H9 (cell line): Measurements from ENCODE around the gene ALG12. TPM values are rescaled to one million over a fixed set of nuclear protein-coding genes. Genes with fewer than 3 reads are reported as not detected.

Experiments
- DNase-seq: peaks from one replicate; pipeline ENCODE4 v3.0.0-alpha.2; 2017
- H2AFZ ChIP-seq: one replicate; pipeline ENCODE4 v1.6.1; 2013; ENCODE audit warnings: mild to moderate bottlenecking, low read length, control low read depth, moderate library complexity
- H2AK5ac ChIP-seq: 2 replicates; pipeline ENCODE4 v1.6.1; 2013; ENCODE audit warnings: low read length, control low read depth, mixed read lengths; ENCODE audit not compliant: insufficient read length
- H2BK120ac ChIP-seq: one replicate; pipeline ENCODE4 v1.6.1; 2013; ENCODE audit warnings: low read depth, mild to moderate bottlenecking, low read length, control low read depth, inconsistent platforms; ENCODE audit not compliant: poor library complexity, severe bottlenecking
- H2BK12ac ChIP-seq: 2 replicates; pipeline ENCODE4 v1.6.1; 2013; ENCODE audit warnings: low read length, control low read depth, mixed read lengths, low read depth; ENCODE audit not compliant: insufficient read length
- H2BK15ac ChIP-seq: 2 replicates; pipeline ENCODE4 v1.6.1; 2013; ENCODE audit warnings: low read depth, low read length, control low read depth
- H2BK20ac ChIP-seq: one replicate; pipeline ENCODE4 v1.6.1; 2013; ENCODE audit warnings: low read depth, mild to moderate bottlenecking, low read length, control low read depth, inconsistent platforms; ENCODE audit not compliant: poor library complexity, severe bottlenecking
- H2BK5ac ChIP-seq: 2 replicates; pipeline ENCODE4 v1.6.1; 2013; ENCODE audit warnings: low read length, control low read depth, mixed read lengths; ENCODE audit not compliant: insufficient read length
- H3K14ac ChIP-seq: 2 replicates; pipeline ENCODE4 v1.6.1; 2013; ENCODE audit warnings: low read length, control low read depth; ENCODE audit not compliant: insufficient read depth
- H3K18ac ChIP-seq: 2 replicates; pipeline ENCODE4 v1.6.1; 2013; ENCODE audit warnings: low read depth, mild to moderate bottlenecking, mixed read lengths, low read length, control low read depth; ENCODE audit not compliant: insufficient read length
- H3K23ac ChIP-seq: 2 replicates; pipeline ENCODE4 v1.6.1; 2013; ENCODE audit warnings: low read length, control low read depth, mixed read lengths, low read depth; ENCODE audit not compliant: insufficient read length
- H3K23me2 ChIP-seq: 2 replicates; pipeline ENCODE4 v1.6.1; 2013; ENCODE audit warnings: low read depth, mild to moderate bottlenecking, mixed read lengths, low read length, control low read depth; ENCODE audit not compliant: insufficient read length, poor library complexity, severe bottlenecking
- H3K27ac ChIP-seq: 2 replicates; pipeline ENCODE4 v1.5.1; 2013; ENCODE audit warnings: low read length, control low read depth, mixed read lengths, low read depth; ENCODE audit not compliant: insufficient read length
- H3K27me3 ChIP-seq: 2 replicates; pipeline ENCODE4 v1.6.1; 2013; ENCODE audit warnings: low read length, control low read depth, inconsistent platforms; ENCODE audit not compliant: insufficient read depth
- H3K4ac ChIP-seq: 2 replicates; pipeline ENCODE4 v1.6.1; 2013; ENCODE audit warnings: low read depth, mild to moderate bottlenecking, control low read depth, inconsistent platforms, low read length, moderate library complexity
- H3K4me1 ChIP-seq: 2 replicates; pipeline ENCODE4 v1.6.1; 2013; ENCODE audit warnings: low read length, control low read depth, inconsistent platforms; ENCODE audit not compliant: insufficient read depth
- H3K4me2 ChIP-seq: 2 replicates; pipeline ENCODE4 v1.6.1; 2013; ENCODE audit warnings: low read length, control low read depth, mixed read lengths; ENCODE audit not compliant: insufficient read length, insufficient read depth
- H3K56ac ChIP-seq: 2 replicates; pipeline ENCODE4 v1.6.1; 2013; ENCODE audit warnings: low read depth, mild to moderate bottlenecking, mixed read lengths, low read length, control low read depth; ENCODE audit not compliant: insufficient read length
- H3K79me1 ChIP-seq: 2 replicates; pipeline ENCODE4 v1.6.1; 2013; ENCODE audit warnings: low read depth, mild to moderate bottlenecking, moderate library complexity, low read length, control low read depth, inconsistent platforms; ENCODE audit not compliant: insufficient read depth, poor library complexity, severe bottlenecking
- H3K79me2 ChIP-seq: 2 replicates; pipeline ENCODE4 v1.6.1; 2013; ENCODE audit warnings: low read length, control low read depth, inconsistent platforms; ENCODE audit not compliant: insufficient read depth
- H3K9ac ChIP-seq: 2 replicates; pipeline ENCODE4 v1.6.1; 2013; ENCODE audit warnings: low read length, control low read depth, mixed read lengths; ENCODE audit not compliant: insufficient read length; ENCODE audit errors: extremely low read depth
- H3K9me3 ChIP-seq: one replicate; pipeline ENCODE4 v1.6.1; 2013; ENCODE audit warnings: low read depth, low read length, inconsistent platforms; ENCODE audit not compliant: control insufficient read depth
- H3T11ph ChIP-seq: one replicate; pipeline ENCODE4 v1.6.1; 2013; ENCODE audit warnings: mild to moderate bottlenecking, low read length, control low read depth, inconsistent platforms
- H4K20me1 ChIP-seq: one replicate; pipeline ENCODE4 v1.6.1; 2013; ENCODE audit not compliant: control insufficient read depth, insufficient read length, insufficient read depth
- H4K5ac ChIP-seq: 2 replicates; pipeline ENCODE4 v1.6.1; 2013; ENCODE audit warnings: low read depth, mild to moderate bottlenecking, mixed read lengths, low read length, control low read depth; ENCODE audit not compliant: insufficient read length
- H4K8ac ChIP-seq: replicated peaks from 2 replicates; pipeline ENCODE4 v1.6.1; 2013; ENCODE audit warnings: low read length, control low read depth, mixed read lengths, low read depth; ENCODE audit not compliant: insufficient read length
- H4K91ac ChIP-seq: 2 replicates; pipeline ENCODE4 v1.6.1; 2013; ENCODE audit warnings: low read depth, mild to moderate bottlenecking, moderate library complexity, mixed read lengths, low read length, control low read depth; ENCODE audit not compliant: insufficient read length
- H3K27ac Mint-ChIP-seq, 3 experiments: 2 replicates in 2 of 3; 3 replicates in 1 of 3; pipeline ENCODE4 v1.8.0; 2020 to 2021; ENCODE audit warnings: mixed read lengths in 3 of 3, mild to moderate bottlenecking in 1 of 3, moderate library complexity in 1 of 3
- H3K27me3 Mint-ChIP-seq: 2 replicates; pipeline ENCODE4 v1.8.0; 2021; ENCODE audit warnings: low read depth, mild to moderate bottlenecking, moderate library complexity, mixed read lengths
- H3K36me3 Mint-ChIP-seq, 3 experiments: 2 replicates in 2 of 3; 3 replicates in 1 of 3; pipeline ENCODE4 v1.8.0; 2020 to 2021; ENCODE audit warnings: low read depth in 3 of 3, mixed read lengths in 3 of 3; ENCODE audit not compliant: insufficient read depth in 1 of 3
- H3K4me1 Mint-ChIP-seq, 2 experiments: 2 replicates each; pipeline ENCODE4 v1.8.0; 2020; ENCODE audit warnings: mixed read lengths in 2 of 2
- H3K4me3 Mint-ChIP-seq, 2 experiments: 2 replicates in 1 of 2; 3 replicates in 1 of 2; pipeline ENCODE4 v1.8.0; 2020 to 2021; ENCODE audit warnings: mild to moderate bottlenecking in 2 of 2, mixed read lengths in 2 of 2, moderate library complexity in 1 of 2
- H3K9me3 Mint-ChIP-seq, 2 experiments: 2 replicates in 1 of 2; 3 replicates in 1 of 2; pipeline ENCODE4 v1.8.0; 2020; ENCODE audit warnings: mild to moderate bottlenecking in 2 of 2, mixed read lengths in 2 of 2, moderate library complexity in 1 of 2
- CTCF ChIP-seq: fragments of 200-600 bp; sonication (generic); conservative IDR thresholded peaks from 3 replicates; pipeline ENCODE4 v1.8.0; 2021; ENCODE audit warnings: antibody characterized with exemption, mild to moderate bottlenecking
- WGBS: extraction: QIAGEN DNeasy Blood & Tissue Kit; methylation state at CpG from one replicate; pipeline ENCODE4 v1.1.7; 2013; ENCODE audit warnings: missing lambda C conversion rate, low lambda C conversion rate, mixed read lengths; ENCODE audit not compliant: insufficient read length; ENCODE audit errors: extremely low coverage; 5-methylcytosine and 5-hydroxymethylcytosine counted together
- total RNA-seq: library from RNA; stranded (reverse); gene quantifications from 2 replicates; pipeline ENCODE4 v1.2.1, GENCODE V29; 2021

The ALG12 gene
- total RNA-seq, 1 experiment from 2014 or later = 19.2 TPM

GRCh38 chr22:49963647-49964026, 45.4 kb upstream of the ALG12 start:
- no peak overlapping the region for H2BK12ac ChIP-seq
- peak overlapping the region; percentile 12 to 76; a peak in 3 of 5 replicates for H3K4me3 Mint-ChIP-seq
- no peak overlapping the region for H2AK5ac ChIP-seq
- no peak overlapping the region for H3K14ac ChIP-seq
- H2BK15ac ChIP-seq = no peak overlapping the region
- H3K9me3 Mint-ChIP-seq = no peaks in the 10 kb centered on the region
- peaks cover 3% of the 10 kb centered on the region; the same call in 1 of the 2 replicates for H3K79me2 ChIP-seq
- H2BK120ac ChIP-seq = no peak overlapping the region
- H4K91ac ChIP-seq = no peak overlapping the region
- H3K9me3 ChIP-seq = no peaks in the 10 kb centered on the region
- no peak overlapping the region for H4K5ac ChIP-seq
- H2BK20ac ChIP-seq = no peak overlapping the region
- H3K27ac ChIP-seq = no peak overlapping the region
- H3K4ac ChIP-seq = no peak overlapping the region
- TF ChIP-seq CTCF = no peak
- peaks cover 6% of the 10 kb centered on the region for H3K79me1 ChIP-seq
- peaks cover 2 to 10% of the 10 kb centered on the region in 2 experiments; a peak in 2 of 4 replicates for H3K4me1 Mint-ChIP-seq
- H3K9ac ChIP-seq = no peak overlapping the region
- no peak for DNase-seq
- H3K27me3 Mint-ChIP-seq = peaks cover 4% of the 10 kb centered on the region; the same call in 1 of the 2 replicates
- no peak overlapping the region for H3K23ac ChIP-seq
- H3K23me2 ChIP-seq = no peaks in the 10 kb centered on the region
- H3K4me1 ChIP-seq = no peaks in the 10 kb centered on the region
- no peak overlapping the region for H3K18ac ChIP-seq
- H3K27me3 ChIP-seq = no peaks in the 10 kb centered on the region
- H3T11ph ChIP-seq = no peak overlapping the region
- no peak overlapping the region for H4K8ac ChIP-seq
- no peaks in the 10 kb centered on the region for H4K20me1 ChIP-seq
- no peak overlapping the region for H2AFZ ChIP-seq
- H2BK5ac ChIP-seq = no peak overlapping the region
- H3K36me3 Mint-ChIP-seq = peaks cover 8 to 17% (median 14%) of the 10 kb centered on the region in 3 experiments; a peak in 5 of 7 replicates
- H3K27ac Mint-ChIP-seq = peak overlapping the region in 1 of 3 experiments; percentile 55; a peak in 2 of 7 replicates
- H3K4me2 ChIP-seq = no peak overlapping the region
- WGBS = no CpG with 5 or more reads among the region's 6 CpGs
- no peak overlapping the region for H3K56ac ChIP-seq
